H1 (cell line): ENCODE measurements around the gene EFEMP2. TPM values are rescaled to one million over a fixed set of nuclear protein-coding genes. Genes with fewer than 3 reads are reported as not detected.
A peak's percentile ranks its signal among the peaks of the same experiment; 100 is the strongest.

ENCODE experiments used
- CREB1 ChIP-seq: IDR thresholded peaks from 2 replicates; pipeline ENCODE4 v1.6.1; 2012; ENCODE audit warnings: inconsistent platforms
- EGR1 ChIP-seq: IDR thresholded peaks from 2 replicates; pipeline ENCODE4 v1.6.1; 2011; ENCODE audit warnings: low read depth, low read length, borderline replicate concordance
- PHF8 ChIP-seq: fragments of 200-600 bp; sonication (generic); conservative IDR thresholded peaks from 2 replicates; pipeline ENCODE4 v1.7.1; 2012; ENCODE audit warnings: low read depth, mild to moderate bottlenecking, inconsistent platforms, low read length, moderate library complexity
- SIN3A ChIP-seq, 2 experiments: IDR thresholded peaks in 1 of 2; conservative IDR thresholded peaks in 1 of 2; 2 replicates each; pipeline ENCODE4 v1.6.1; 2011 to 2012; ENCODE audit warnings: low read length in 2 of 2, improper control_type of control experiment in 1 of 2, low read depth in 1 of 2, mild to moderate bottlenecking in 1 of 2
- SIX5 ChIP-seq: IDR thresholded peaks from 2 replicates; pipeline ENCODE4 v1.6.1; 2011; ENCODE audit warnings: mild to moderate bottlenecking, low read depth, low read length
- SP1 ChIP-seq: IDR thresholded peaks from 2 replicates; pipeline ENCODE4 v1.6.1; 2011; ENCODE audit warnings: low read depth, low read length
- SP2 ChIP-seq: IDR thresholded peaks from 2 replicates; pipeline ENCODE4 v1.6.1; 2012; ENCODE audit warnings: mild to moderate bottlenecking, low read length, inconsistent platforms
- SUZ12 ChIP-seq: fragments of 200-600 bp; sonication (generic); IDR thresholded peaks from 2 replicates; pipeline ENCODE4 v1.6.1; 2012; ENCODE audit warnings: mild to moderate bottlenecking, inconsistent platforms, low read length, moderate library complexity, mixed read lengths
- TCF12 ChIP-seq: IDR thresholded peaks from 2 replicates; pipeline ENCODE4 v1.6.1; 2011; ENCODE audit warnings: low read depth, mild to moderate bottlenecking, low read length
- polyA plus RNA-seq, 7 experiments: library from polyadenylated mRNA; depleted of rRNA in 3 of 7; stranded (reverse) in 5 of 7; unstranded in 2 of 7; fragments of >200 nt in 5 of 7; fragments of 200-250 nt in 2 of 7; gene quantifications; 1 replicate in 5 of 7; 2 replicates in 1 of 7; 4 replicates in 1 of 7; pipeline versions ENCODE4 v1.2.1 to v1.2.3, GENCODE V29; 2011 to 2013; ENCODE audit warnings: missing spikeins in 2 of 7, mixed read lengths in 2 of 7
- total RNA-seq: library from RNA; stranded (reverse); fragmentation: NEBNext Ultra II Directional; extraction: Animal tissue kit (Norgen Biotek cat#: 25700); gene quantifications from 2 replicates; pipeline ENCODE4 v1.2.1, GENCODE V29; 2021
- TF ChIP-seq, protein P1 (sequence below): fragments of 300-600 bp; sonication (generic); IDR thresholded peaks from 2 replicates; pipeline ENCODE4 v1.7.1; 2012; ENCODE audit warnings: low read length, moderate library complexity, mild to moderate bottlenecking, inconsistent platforms; ENCODE audit not compliant: insufficient replicate concordance

EFEMP2 gene
- total and polyA plus RNA-seq, 2 of the 8 experiments (the other 6 are each of a cell fraction or from before 2014, with no cell fraction given), result 8.8 to 17.2 TPM

DNA sequence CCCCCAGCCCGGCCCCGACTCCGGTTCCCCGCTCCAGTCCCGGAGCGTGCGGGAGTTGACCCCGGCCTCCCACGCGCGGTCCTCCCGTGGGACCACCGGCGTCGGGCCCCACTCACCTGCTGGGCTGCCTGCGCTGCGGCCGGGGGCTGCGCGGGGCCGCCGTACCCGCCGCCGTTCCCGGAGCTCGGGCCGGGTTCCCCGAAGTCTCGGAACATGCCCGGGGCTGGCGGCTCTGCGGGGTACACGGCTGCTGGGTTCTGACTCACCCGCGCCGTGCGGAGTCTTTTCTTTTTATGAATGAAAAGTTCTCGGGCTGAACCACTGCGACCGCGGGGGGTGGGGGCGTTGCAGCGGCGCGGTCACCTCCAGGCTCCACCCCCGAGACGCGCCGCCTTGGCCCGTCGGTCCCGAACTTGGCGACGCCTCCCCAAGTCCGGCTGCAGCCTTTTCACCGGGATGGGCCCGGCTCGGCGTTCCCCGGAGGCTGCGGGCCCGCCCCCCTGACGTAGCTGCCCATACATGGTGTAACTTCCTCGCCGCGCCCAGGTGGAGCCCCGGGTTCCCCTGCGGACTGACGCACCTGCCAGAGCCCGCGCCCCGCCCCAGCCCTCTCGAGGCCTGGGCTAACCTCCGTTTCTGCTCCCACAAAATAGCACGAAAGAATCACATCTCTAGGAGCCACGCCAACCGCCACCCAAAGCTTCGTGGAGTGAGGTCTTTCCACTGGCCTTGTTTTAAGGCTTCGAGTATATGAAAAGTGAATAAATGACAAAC, 27.7 kb upstream of the EFEMP2 start, which contains the start of gene FOSL1 (continued):
- TF ChIP-seq, protein P1, sequence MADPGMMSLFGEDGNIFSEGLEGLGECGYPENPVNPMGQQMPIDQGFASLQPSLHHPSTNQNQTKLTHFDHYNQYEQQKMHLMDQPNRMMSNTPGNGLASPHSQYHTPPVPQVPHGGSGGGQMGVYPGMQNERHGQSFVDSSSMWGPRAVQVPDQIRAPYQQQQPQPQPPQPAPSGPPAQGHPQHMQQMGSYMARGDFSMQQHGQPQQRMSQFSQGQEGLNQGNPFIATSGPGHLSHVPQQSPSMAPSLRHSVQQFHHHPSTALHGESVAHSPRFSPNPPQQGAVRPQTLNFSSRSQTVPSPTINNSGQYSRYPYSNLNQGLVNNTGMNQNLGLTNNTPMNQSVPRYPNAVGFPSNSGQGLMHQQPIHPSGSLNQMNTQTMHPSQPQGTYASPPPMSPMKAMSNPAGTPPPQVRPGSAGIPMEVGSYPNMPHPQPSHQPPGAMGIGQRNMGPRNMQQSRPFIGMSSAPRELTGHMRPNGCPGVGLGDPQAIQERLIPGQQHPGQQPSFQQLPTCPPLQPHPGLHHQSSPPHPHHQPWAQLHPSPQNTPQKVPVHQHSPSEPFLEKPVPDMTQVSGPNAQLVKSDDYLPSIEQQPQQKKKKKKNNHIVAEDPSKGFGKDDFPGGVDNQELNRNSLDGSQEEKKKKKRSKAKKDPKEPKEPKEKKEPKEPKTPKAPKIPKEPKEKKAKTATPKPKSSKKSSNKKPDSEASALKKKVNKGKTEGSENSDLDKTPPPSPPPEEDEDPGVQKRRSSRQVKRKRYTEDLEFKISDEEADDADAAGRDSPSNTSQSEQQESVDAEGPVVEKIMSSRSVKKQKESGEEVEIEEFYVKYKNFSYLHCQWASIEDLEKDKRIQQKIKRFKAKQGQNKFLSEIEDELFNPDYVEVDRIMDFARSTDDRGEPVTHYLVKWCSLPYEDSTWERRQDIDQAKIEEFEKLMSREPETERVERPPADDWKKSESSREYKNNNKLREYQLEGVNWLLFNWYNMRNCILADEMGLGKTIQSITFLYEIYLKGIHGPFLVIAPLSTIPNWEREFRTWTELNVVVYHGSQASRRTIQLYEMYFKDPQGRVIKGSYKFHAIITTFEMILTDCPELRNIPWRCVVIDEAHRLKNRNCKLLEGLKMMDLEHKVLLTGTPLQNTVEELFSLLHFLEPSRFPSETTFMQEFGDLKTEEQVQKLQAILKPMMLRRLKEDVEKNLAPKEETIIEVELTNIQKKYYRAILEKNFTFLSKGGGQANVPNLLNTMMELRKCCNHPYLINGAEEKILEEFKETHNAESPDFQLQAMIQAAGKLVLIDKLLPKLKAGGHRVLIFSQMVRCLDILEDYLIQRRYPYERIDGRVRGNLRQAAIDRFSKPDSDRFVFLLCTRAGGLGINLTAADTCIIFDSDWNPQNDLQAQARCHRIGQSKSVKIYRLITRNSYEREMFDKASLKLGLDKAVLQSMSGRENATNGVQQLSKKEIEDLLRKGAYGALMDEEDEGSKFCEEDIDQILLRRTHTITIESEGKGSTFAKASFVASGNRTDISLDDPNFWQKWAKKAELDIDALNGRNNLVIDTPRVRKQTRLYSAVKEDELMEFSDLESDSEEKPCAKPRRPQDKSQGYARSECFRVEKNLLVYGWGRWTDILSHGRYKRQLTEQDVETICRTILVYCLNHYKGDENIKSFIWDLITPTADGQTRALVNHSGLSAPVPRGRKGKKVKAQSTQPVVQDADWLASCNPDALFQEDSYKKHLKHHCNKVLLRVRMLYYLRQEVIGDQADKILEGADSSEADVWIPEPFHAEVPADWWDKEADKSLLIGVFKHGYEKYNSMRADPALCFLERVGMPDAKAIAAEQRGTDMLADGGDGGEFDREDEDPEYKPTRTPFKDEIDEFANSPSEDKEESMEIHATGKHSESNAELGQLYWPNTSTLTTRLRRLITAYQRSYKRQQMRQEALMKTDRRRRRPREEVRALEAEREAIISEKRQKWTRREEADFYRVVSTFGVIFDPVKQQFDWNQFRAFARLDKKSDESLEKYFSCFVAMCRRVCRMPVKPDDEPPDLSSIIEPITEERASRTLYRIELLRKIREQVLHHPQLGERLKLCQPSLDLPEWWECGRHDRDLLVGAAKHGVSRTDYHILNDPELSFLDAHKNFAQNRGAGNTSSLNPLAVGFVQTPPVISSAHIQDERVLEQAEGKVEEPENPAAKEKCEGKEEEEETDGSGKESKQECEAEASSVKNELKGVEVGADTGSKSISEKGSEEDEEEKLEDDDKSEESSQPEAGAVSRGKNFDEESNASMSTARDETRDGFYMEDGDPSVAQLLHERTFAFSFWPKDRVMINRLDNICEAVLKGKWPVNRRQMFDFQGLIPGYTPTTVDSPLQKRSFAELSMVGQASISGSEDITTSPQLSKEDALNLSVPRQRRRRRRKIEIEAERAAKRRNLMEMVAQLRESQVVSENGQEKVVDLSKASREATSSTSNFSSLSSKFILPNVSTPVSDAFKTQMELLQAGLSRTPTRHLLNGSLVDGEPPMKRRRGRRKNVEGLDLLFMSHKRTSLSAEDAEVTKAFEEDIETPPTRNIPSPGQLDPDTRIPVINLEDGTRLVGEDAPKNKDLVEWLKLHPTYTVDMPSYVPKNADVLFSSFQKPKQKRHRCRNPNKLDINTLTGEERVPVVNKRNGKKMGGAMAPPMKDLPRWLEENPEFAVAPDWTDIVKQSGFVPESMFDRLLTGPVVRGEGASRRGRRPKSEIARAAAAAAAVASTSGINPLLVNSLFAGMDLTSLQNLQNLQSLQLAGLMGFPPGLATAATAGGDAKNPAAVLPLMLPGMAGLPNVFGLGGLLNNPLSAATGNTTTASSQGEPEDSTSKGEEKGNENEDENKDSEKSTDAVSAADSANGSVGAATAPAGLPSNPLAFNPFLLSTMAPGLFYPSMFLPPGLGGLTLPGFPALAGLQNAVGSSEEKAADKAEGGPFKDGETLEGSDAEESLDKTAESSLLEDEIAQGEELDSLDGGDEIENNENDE, result no peak
- no peak for TF ChIP-seq SUZ12
- TF ChIP-seq PHF8, result no peak; the same call in 1 of the 2 replicates
- peak; percentile 87 for TF ChIP-seq CREB1
- TF ChIP-seq EGR1, result no peak
- TF ChIP-seq SIX5, result no peak
- peak; percentile 45; the same call in 1 of the 2 replicates for TF ChIP-seq SP1
- TF ChIP-seq TCF12, result no peak
- no peak for TF ChIP-seq SP2
- TF ChIP-seq SIN3A (conservative IDR thresholded peaks at IDR 0.05 in 1 of 2, IDR thresholded peaks at IDR 0.05 in 1 of 2; ENCODE audit: low read depth in 1 of 2, low read length in 2 of 2), result peak in 1 of 2 experiments; percentile 57; a peak in 1 of 4 replicates
